ENCODE measurements around the gene LIFR.

The LIFR gene

DNA sequence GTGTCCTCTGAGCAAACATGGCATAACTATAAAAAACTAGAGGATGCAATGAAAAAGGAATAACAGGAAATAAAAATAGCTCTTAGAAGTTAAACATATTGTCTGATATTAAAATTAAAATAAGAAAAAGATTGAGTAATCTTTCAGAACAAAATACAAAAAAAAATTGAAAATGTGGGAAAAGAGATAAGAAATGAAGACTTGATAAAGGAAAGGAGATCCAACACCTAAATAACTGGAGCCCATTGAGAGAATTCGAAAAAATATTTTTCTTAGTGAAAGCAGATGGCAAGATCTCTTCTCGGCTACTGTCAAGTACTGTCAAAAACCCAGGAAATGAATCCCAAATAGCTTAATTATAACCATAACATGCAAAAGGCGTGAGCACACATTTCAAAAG, 24.9 kb downstream of the LIFR start:
- H3K4me3 ChIP-seq (ENCODE audit: control insufficient read depth, low read depth, low read length), result no peak overlapping the region
- no peak for DNase-seq (ENCODE audit: low read depth)
- TF ChIP-seq, protein P1, sequence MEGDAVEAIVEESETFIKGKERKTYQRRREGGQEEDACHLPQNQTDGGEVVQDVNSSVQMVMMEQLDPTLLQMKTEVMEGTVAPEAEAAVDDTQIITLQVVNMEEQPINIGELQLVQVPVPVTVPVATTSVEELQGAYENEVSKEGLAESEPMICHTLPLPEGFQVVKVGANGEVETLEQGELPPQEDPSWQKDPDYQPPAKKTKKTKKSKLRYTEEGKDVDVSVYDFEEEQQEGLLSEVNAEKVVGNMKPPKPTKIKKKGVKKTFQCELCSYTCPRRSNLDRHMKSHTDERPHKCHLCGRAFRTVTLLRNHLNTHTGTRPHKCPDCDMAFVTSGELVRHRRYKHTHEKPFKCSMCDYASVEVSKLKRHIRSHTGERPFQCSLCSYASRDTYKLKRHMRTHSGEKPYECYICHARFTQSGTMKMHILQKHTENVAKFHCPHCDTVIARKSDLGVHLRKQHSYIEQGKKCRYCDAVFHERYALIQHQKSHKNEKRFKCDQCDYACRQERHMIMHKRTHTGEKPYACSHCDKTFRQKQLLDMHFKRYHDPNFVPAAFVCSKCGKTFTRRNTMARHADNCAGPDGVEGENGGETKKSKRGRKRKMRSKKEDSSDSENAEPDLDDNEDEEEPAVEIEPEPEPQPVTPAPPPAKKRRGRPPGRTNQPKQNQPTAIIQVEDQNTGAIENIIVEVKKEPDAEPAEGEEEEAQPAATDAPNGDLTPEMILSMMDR (IDR thresholded peaks at IDR 0.05; ENCODE audit: control insufficient read depth, insufficient read depth, low read depth, low read length, missing control alignments), result no peak

DNA sequence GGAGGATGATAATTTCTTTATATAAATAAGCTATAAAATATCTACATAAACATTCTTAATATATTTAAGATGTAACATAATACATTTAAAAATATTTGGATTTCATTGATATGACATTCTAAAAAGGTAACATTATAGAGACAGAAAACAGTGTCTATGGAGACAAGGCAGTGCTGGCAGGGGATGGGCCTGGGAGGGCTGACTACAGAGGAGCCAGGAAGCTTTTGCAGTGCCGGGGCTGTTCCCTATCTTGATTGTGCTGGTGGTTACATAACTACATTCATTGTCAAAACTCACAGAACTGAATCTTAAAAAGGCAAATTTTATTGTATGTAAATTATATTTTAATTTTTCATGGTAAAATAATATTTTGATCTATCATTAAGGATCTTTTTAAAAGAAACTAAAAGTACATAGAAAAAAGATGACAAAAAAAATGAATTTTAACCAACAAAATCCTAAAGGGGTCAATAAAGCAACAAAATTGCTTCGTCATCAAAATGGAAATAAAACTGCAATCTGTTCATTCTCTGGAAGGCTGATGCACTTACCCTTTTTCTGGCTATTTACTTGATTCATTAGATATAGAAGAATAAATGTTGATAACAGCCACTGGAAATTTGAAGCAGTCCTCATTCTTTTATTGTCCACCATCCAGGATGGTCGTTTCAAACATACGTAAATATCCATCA, 26.3 kb downstream of the LIFR start:
- DNase-seq (ENCODE audit: low read depth), result no peak
- no peak overlapping the region for H3K4me3 ChIP-seq (ENCODE audit: control insufficient read depth, low read depth, low read length)
- TF ChIP-seq, protein P1 (IDR thresholded peaks at IDR 0.05; ENCODE audit: control insufficient read depth, insufficient read depth, low read depth, low read length, missing control alignments), result no peak

DNA sequence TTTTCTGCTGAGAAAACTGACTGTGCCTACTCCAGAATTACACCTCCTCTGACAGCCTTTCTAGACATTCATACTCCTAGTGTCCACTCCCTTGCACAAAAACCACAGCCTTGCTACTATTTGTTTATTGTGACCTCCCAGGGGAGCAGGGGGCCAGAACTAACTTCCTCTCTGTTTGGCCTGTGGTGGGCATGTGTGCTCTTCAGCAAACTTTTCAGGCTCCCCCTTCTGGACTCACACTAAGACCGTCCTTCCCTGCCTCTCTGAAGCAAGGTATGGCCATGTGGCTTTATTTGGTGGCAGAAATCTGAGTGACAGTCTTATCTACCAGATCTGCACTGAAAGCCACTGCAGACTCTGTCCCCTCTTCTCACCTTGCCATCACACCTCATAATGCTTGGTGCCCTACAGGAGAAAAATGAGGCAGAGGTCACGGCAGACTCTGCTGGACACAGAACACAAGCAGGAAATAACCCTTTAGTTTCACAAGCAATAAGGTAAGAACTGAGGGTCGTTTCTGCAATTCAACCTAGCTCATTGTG, 28.2 kb downstream of the LIFR start:
- TF ChIP-seq, protein P1 (IDR thresholded peaks at IDR 0.05; ENCODE audit: control insufficient read depth, insufficient read depth, low read depth, low read length, missing control alignments), result peak; percentile 8
- no peak overlapping the region for H3K4me3 ChIP-seq (ENCODE audit: control insufficient read depth, low read depth, low read length)
- DNase-seq (ENCODE audit: low read depth), result no peak

DNA sequence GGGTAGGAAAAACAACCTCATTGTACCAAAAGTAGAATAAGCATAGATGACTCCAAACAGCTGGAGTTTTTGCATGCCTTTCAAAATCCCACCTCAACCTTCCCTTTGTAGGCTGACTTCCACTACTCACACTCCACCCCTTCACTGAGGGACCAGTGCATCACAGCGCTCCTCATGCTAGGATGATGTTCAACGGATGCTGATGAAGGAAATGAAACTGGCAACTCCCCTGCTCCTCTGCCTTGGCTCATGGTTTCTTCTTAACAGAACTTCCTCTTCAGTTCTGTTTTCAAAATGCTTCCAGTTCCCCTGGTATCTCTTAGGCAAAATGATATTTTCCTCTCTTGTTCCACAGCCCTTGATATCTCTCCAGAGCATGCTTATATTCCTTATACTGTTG, 29.0 kb downstream of the LIFR start:
- TF ChIP-seq, protein P1 (IDR thresholded peaks at IDR 0.05; ENCODE audit: control insufficient read depth, insufficient read depth, low read depth, low read length, missing control alignments), result no peak
- no peak for DNase-seq (ENCODE audit: low read depth)
- H3K4me3 ChIP-seq (ENCODE audit: control insufficient read depth, low read depth, low read length), result no peak overlapping the region

DNA sequence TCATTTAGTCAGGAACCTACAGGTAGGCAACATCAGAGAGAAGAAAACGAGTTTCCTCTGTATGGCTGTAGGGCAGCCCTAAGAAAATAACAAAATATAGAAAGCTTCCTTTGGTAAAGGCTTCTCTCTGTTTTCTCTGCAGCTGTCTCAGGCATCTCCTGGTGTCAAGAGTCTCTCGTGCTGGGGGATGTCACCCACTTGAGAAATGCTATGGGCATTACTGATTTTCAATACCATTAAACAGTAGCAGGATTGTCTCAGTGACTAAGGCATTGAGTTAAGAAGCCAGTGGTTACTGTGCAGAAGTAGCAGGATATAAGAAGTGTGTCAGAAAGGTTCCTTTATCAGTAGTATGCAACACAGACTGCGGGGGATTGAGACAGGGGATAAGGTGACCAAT, 32.4 kb downstream of the LIFR start:
- no peak for DNase-seq (ENCODE audit: low read depth)
- TF ChIP-seq, protein P1 (IDR thresholded peaks at IDR 0.05; ENCODE audit: control insufficient read depth, insufficient read depth, low read depth, low read length, missing control alignments), result no peak
- no peak overlapping the region for H3K4me3 ChIP-seq (ENCODE audit: control insufficient read depth, low read depth, low read length)

DNA sequence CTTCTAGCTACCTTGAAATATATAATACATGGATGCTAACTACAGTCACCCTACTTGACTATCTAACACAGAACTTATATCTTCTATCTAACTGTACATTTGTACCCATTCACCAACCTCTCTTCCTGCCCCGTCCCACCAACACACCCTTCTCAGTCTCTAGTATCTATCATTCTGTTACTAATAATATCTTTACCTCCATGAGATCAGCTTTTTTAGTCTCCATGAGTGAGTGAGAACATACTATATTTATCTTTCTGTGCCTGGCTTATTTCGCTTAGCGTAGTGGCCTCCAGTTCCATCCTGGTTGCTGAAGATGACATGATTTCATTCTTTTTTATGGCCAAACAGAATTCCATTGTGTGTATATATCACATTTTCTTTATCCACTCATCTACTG, 37.0 kb downstream of the LIFR start:
- TF ChIP-seq, protein P1 (IDR thresholded peaks at IDR 0.05; ENCODE audit: control insufficient read depth, insufficient read depth, low read depth, low read length, missing control alignments), result no peak
- no peak for DNase-seq (ENCODE audit: low read depth)
- no peak overlapping the region for H3K4me3 ChIP-seq (ENCODE audit: control insufficient read depth, low read depth, low read length)
